Measurements from ENCODE around the gene SLC6A14.

GRCh38 chrX:116480059-116480458, 43.7 kb downstream of the SLC6A14 start:
- TF ChIP-seq CTCF (IDR thresholded peaks at IDR 0.05): no peak
- no peak for TF ChIP-seq POLR2A (IDR thresholded peaks at IDR 0.05)
- TF ChIP-seq EP300 (IDR thresholded peaks at IDR 0.05; ENCODE audit: low read depth): no peak

All from transverse colon (tissue), 3 donors.